K562 (cell line): ENCODE data around the gene AAK1.

Experiments
- FOXM1 ChIP-seq, 2 experiments: fragments of 450-650 bp in 1 of 2; sonication (generic) in 1 of 2; formaldehyde crosslinking in 1 of 2; IDR thresholded peaks; 2 replicates each; pipeline versions ENCODE4 v1.6.1 to v1.9.0; 2017 to 2022; ENCODE audit warnings: low read depth in 2 of 2, mild to moderate bottlenecking in 2 of 2, missing genetic modification reagents in 1 of 2, moderate library complexity in 1 of 2
- PTBP1 ChIP-seq: fragments of 200-400 bp; formaldehyde crosslinking; IDR thresholded peaks from 2 replicates; pipeline ENCODE4 v1.6.1; 2017; ENCODE audit warnings: low read depth, low read length
- ZNF124 ChIP-seq: sonication (generic); formaldehyde crosslinking; IDR thresholded peaks from 2 replicates; pipeline ENCODE4 v1.8.1; 2022; ENCODE audit warnings: missing genetic modification reagents
- ZNF347 ChIP-seq: fragments of 450-650 bp; formaldehyde crosslinking; IDR thresholded peaks from 2 replicates; pipeline ENCODE4 v1.4.0; 2020; ENCODE audit warnings: low read depth, mild to moderate bottlenecking, moderate library complexity

- TF ChIP-seq FOXM1 (IDR thresholded peaks at IDR 0.05; ENCODE audit: low read depth) (no peak), FOXM1 (CRISPR knock-in tag; IDR thresholded peaks at IDR 0.05; ENCODE audit: low read depth) (no peak), ZNF124 (no peak), PTBP1 (no peak), ZNF347 (CRISPR knock-in tag) (no peak)
Measured at GRCh38 chr2:69491864-69492263, 151.7 kb downstream of the AAK1 start.
